HT1080 (cell line): Measurements from ENCODE around the gene TEX35. TPM values are rescaled to one million over a fixed set of nuclear protein-coding genes. Genes with fewer than 3 reads are reported as not detected.
"Not testable (repeated sequence)": the region's sequence is repeated elsewhere in the genome, so short reads cannot be mapped to it uniquely, and the experiment has no call there.

Source experiments
- DNase-seq: peaks from one replicate; pipeline ENCODE4 v3.0.0-alpha.2; 2015; ENCODE audit warnings: low read depth
- total RNA-seq: library from RNA; depleted of rRNA; stranded (reverse); fragments of >200 nt; shearing (Covaris generic); gene quantifications from 2 replicates; pipeline ENCODE4 v1.2.3, GENCODE V29; 2014

The TEX35 gene
- total RNA-seq, 1 experiment from 2014 or later, result not detected

- no peak for DNase-seq
Observed at GRCh38 chr1:178494569-178494971, 18.3 kb upstream of the TEX35 start.

- no peak for DNase-seq
Observed at GRCh38 chr1:178495158-178495557, 17.8 kb upstream of the TEX35 start.

GRCh38 chr1:178495741-178496409 is 17.0 kb upstream of the TEX35 start:
- no peak for DNase-seq

- DNase-seq, result no peak
Observed at GRCh38 chr1:178496410-178497135, 16.3 kb upstream of the TEX35 start, which contains the start of gene CLEC20A. Gene CLEC20A (minus strand): TSS chr1:178496964. CDS start chr1:178496939, 25 bp downstream.

- DNase-seq, result no peak
Observed at GRCh38 chr1:178497903-178498478, 14.9 kb upstream of the TEX35 start.

- DNase-seq, result no peak
Observed at GRCh38 chr1:178498896-178499675, 13.8 kb upstream of the TEX35 start.

GRCh38 chr1:178500091-178500770 is 12.7 kb upstream of the TEX35 start:
- DNase-seq, result no peak

- DNase-seq, result no peak
Observed at GRCh38 chr1:178500936-178501554, 11.9 kb upstream of the TEX35 start.

- peak; percentile 48 for DNase-seq
Observed at GRCh38 chr1:178501705-178502329, 11.1 kb upstream of the TEX35 start.

GRCh38 chr1:178502330-178502714 is 10.6 kb upstream of the TEX35 start:
- DNase-seq, result no peak

GRCh38 chr1:178502856-178503255 is 10.1 kb upstream of the TEX35 start:
- no peak for DNase-seq

GRCh38 chr1:178503316-178503715 is 9.6 kb upstream of the TEX35 start:
- DNase-seq, result not testable (repeated sequence)

GRCh38 chr1:178503849-178504248 is 9.1 kb upstream of the TEX35 start:
- DNase-seq, result no peak

GRCh38 chr1:178504286-178504685 is 8.6 kb upstream of the TEX35 start:
- no peak for DNase-seq

- no peak for DNase-seq
Observed at GRCh38 chr1:178506177-178506576, 6.7 kb upstream of the TEX35 start.

GRCh38 chr1:178506669-178507068 is 6.2 kb upstream of the TEX35 start:
- no peak for DNase-seq

- DNase-seq, result no peak
Observed at GRCh38 chr1:178509414-178510007, 3.4 kb upstream of the TEX35 start.

- no peak for DNase-seq
Observed at GRCh38 chr1:178510155-178510554, 2.8 kb upstream of the TEX35 start.

GRCh38 chr1:178513278-178513983 is 522 bp downstream of the TEX35 start:
- DNase-seq, result no peak
